KG1 (cell line): ENCODE measurements around the gene ETV5.
"Not testable (repeated sequence)": the region's sequence is repeated elsewhere in the genome, so short reads cannot be mapped to it uniquely, and the experiment has no call there.

ENCODE experiments used
- DNase-seq: peaks from one replicate; lab custom pipeline; 2025; lab: John Stamatoyannopoulos, UW

Gene ETV5

DNA sequence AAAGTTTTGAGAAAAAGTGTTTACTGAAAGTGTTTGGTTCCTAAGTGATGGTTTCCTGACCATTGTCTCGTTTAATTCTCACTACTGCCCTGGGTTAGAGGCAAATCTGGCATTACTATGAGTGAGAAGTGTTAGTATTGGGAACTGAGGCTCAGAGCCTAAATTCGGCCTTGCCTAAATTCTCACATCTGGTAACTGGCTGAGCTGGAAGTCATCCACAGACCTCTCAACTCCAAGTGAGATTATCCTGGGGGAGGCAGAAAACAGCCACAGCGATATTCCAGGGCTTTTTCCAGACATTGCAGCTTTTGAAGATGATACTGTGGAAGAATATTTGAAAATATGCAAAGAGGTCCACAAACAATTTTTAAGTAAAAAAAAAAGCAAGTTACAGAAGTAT lies 86.0 kb downstream of the ETV5 start:
- no peak for DNase-seq

- no peak for DNase-seq
These were observed 87.1 kb downstream of the ETV5 start for GRCh38 chr3:186021673-186022362.

- not testable (repeated sequence) for DNase-seq
These were observed 87.6 kb downstream of the ETV5 start for GRCh38 chr3:186021250-186021649.

- DNase-seq = not testable (repeated sequence)
These were observed 89.6 kb downstream of the ETV5 start for GRCh38 chr3:186019288-186019687.

GRCh38 chr3:186014866-186015265 lies 94.0 kb downstream of the ETV5 start:
- no peak for DNase-seq

- no peak for DNase-seq
These were observed 95.6 kb downstream of the ETV5 start for GRCh38 chr3:186013312-186013711.

DNA sequence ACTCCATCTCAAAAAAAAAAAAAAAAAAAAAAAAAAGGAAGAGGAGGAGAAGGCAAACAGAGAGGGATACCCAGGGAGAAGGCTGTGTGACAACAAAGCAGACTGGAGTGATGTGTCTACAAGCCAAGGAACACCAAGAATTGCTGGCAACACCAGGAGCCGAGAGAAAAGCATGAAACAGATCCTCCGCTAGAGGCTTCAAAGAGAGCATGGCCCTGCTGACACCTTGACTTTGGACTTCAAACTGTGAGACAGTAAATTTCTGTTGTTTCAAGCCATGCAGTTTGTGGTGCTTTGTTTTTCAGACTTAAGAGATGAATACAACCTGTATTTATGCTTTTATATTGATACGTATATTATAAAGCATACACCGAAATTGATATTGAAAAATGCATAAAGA lies 96.8 kb downstream of the ETV5 start:
- DNase-seq = no peak

DNA sequence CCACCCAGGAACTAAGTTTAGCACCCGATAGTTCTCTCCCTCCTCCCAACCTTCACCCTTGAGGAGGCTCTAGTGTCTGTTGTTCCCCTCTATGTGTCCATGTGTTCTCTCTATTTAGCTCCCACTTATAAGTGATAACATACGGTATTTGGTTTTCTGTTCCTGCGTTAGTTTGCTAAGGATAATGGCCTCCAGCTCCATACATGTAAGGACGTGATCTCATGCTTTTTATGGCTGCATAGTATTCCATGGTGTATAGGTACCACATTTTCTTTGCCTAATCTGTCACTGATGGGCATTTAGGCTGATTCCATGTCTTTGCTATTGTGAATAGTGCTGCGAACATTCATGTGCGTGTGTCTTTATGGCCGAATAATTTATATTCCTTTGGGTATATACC lies 104.2 kb downstream of the ETV5 start:
- no peak for DNase-seq

DNA sequence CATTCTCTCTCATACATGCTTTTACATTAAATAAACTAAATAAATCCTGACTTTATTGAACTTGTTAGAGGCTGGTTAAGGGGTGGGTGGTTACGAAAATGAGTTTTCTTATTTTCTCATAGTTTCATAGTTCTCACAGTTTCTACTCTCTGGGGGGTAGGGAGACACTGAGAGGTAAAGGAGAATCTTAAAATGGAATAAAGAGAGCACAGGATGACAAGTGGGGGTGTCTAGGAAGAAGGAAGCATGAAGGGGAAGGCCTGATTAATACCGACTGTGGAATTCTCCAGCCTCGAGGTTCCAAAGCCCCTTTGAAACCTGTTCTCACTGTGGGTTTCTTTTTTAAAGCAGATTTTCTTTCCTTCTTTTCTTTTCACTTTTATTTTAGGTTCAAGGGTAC lies 104.7 kb downstream of the ETV5 start:
- DNase-seq = no peak

DNA sequence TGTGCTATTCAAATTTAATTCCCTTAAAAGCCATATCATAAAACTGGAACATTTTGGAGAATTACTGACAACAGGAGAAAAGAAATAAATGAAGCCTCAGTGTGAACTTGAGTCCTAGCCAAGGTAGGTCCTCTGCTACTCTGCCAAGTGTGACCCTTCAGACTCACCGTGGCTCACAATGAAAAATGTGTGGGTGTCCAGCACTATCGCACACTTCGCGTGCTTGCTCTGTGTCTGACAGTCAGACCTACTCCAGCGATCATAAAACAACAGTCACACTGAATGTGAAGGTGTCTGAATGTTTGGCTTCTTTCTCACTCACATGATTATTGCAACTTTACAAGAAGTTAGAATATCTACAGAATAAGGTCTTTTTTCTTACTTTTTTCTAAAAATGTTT lies 105.3 kb downstream of the ETV5 start:
- no peak for DNase-seq

DNA sequence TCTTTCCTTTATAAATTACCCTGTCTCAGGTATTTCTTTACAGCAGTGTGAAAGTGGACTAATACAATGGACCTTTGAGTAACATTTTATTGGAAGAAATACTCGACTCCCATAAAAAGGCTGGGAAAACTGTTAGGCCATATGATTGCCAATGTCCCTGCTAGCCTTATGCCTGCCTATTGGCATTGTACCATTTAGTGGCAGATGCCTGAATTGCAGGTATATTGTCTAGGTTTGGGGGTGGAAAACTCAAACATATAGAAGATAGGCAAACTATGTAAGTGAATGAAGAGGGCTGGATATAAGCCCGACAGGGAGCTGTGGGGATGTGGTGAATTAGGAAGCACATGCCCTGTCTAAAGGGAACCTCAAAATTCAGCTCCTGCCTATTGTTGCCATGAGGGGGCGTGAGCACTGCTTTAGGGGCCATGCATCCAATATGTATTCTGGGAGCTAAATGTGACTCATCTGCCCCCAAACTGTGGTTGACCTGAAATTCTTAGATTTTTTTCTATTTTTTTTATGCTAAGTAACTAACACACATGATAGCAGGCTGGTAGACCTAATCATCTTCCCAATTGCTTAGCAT lies 105.9 kb downstream of the ETV5 start:
- no peak for DNase-seq

- no peak for DNase-seq
These were observed 107.0 kb downstream of the ETV5 start for GRCh38 chr3:186001842-186002241.

- DNase-seq = no peak
These were observed 109.7 kb downstream of the ETV5 start for GRCh38 chr3:185999221-185999620.

DNA sequence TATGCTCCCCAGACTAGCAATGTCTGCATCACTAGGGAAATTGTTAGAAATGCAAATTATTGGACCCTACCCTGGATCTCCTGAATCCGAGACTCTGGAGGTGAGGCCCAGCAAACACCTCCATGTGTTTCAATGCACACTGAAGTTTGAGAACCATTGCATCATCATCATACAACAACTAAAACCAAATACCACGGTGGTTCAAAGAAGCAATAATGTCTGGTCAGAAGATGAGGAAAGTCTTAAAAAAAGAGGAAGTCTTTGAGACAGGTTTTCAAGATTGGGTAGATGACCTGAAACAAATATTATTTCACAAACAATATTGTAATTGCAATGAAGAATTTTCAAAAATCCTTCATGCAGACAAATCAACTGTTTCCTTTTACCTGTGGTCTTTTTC lies 110.8 kb downstream of the ETV5 start:
- DNase-seq = no peak

DNA sequence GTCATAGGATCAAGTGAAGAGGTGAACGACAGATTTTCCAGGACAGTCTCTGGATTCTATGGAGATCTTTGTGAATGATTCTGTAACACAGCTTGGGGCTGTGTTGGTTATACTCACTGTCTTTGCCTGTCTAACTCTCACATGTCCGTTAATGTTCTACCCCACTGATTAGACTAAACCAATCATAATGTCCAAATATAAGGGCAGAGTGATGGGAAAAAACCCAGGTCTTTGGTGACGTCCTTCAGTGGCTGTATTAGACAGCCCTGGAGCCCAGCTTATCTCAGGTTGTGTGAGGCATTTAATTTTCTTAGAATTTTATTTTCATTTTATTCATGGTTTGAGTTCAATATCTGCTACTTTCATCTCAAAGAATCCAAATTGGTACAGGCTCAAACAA lies 111.8 kb downstream of the ETV5 start:
- no peak for DNase-seq
